NCI-H2081 treated with DMSO at 0.1 percent for 48 hours (cell line): ENCODE data around the gene CITED1.

Experiments used
- DNase-seq: peaks from one replicate; lab custom pipeline; 2025; lab: John Stamatoyannopoulos, UW

Gene CITED1

DNA sequence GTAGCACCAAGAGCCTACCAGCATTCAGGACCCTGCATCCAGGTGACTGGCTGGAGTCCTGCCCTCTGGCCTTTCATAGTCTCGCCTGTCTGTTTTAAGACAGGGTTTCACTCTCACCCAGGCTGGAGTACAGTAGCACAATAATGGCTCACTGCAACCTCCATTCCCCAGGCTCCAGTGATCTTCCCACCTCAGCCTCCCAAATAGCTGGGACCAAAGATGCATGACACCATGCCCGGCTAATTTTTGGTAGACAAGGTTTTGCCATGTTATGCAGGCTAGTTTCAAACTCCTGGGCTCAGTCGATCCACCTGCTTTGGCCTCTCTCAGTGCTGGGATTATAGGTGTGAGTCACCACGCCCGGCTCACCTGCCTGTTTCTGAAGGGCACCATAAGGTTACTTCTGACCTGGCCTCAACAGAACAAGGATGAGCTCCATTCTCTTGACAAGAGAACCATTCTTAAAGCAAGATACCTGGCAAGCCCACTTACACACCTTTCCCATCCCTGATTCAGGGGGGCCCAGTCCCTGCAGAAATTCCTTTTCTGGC, 35.3 kb downstream of the CITED1 start:
- no peak for DNase-seq

DNA sequence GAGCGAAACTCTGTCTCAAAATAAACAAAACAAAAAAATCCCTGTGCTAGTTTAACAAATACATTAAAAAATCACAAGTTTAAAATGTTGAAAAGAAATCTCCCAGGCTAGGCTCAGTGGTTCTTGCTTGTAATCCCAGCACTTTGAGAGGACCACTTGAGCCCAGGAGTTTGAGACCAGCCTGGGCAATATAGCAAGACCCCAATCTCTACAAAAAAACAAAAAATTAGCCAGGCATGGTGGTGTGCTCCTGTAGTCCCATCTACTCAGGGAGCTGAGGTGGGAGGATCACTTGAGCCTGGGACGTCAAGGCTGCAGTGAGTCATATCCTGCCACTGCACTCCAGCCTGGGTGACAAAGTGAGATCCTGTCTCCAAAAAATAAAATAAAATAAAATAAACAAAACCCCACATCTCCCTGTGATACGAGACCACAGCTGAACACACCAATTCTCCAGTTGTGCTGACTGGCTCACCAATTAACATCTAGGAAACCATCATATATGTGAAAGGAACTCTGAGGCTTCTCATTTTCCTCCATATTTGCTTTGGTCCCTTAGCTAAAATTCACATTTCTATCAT, 36.0 kb downstream of the CITED1 start:
- no peak for DNase-seq

DNA sequence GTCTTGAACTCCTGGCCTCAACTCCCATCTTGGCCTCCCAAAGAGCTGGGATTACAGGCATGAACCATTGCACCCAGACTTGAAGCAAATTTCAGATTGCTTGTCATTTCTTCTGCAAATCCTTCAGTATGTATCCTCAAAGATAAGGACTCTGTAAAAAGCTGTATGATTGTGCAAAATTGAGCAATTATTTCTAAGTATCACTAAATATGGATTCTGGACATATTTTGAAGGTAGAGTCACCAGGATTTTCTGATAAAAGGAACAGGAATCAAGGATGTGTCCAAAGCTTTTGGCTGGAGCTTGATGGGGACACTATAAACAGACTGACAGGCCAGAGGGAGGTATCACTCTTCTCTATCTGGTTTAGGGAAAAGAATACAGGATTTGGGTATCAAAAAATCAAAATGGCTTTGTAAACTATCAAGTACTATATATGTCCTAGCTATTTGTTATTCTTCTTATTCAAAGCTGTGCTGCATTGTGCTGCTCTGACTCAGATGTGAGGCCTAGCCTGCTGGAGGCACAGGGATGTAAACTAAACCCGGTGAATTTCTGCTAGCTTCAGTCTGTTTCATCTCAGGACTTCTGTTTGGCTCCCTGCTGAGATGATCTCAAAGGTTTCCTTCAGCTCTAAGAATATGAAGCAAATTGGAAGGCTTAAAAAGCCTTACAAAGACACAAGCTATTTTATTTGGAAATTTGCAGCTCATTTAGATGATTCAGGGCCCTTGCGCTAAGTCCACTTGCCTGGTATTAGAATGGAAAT, 36.9 kb downstream of the CITED1 start:
- no peak for DNase-seq

GRCh38 chrX:72265263-72265662, 40.5 kb downstream of the CITED1 start:
- no peak for DNase-seq

DNA sequence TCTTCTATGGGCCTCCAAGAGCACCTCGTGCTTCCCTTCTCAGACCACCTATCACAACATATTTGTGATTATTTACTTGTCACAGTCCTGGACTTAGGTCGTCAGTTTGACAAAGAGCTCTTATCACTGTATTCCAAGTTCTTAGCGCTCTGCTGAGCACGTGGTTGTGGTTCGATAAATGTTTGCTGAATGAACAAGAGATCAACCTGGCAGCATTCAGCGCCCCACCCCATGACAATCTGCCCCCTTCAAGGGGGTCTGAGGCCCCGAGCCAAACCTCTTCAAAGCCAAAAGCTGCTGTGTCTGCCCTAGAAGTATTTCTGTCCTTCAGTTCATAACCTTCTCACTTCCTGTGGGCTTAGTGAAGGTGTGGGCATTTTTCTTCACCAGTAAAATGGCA, 43.6 kb downstream of the CITED1 start:
- DNase-seq, result no peak

DNA sequence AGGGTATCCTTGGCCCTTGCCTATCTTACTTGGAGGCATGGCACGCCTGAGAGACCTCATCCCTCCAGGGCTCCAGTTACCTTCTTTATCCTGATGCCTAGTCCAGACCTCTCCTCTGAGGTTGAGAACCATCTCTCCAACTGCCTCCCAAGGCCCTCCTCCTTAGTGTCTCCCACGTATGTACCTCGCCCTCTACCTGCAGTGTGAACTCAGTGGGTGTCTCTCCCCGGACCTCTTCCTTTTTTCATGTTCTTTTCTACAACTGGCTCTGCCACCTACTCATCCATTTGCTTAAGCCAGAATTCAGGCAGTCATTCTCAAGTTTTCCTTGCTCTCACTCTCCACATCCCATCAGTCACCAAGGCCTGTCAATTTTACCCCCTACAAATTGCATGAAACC, 45.3 kb downstream of the CITED1 start:
- DNase-seq, result no peak

DNA sequence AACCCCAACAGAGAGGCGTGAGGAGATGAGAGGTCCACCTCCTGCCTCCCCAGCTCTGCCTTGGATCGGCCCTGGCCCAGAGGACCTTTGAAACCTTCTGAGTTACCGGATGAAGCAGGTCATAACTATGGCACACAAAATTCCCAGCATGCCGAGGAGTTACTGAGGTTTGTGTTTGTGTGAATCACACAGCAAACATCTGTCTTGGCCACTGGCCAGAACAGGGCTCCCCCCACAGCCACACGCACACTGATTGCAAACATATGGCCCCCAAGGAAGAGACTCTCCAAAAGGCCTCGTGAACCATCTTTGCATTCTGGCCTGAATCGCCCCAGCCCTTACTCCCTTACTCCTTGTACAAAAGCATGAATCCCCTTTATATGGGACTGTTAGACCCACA, 47.5 kb downstream of the CITED1 start:
- no peak for DNase-seq

GRCh38 chrX:72255864-72256263, 49.9 kb downstream of the CITED1 start:
- DNase-seq, result no peak

DNA sequence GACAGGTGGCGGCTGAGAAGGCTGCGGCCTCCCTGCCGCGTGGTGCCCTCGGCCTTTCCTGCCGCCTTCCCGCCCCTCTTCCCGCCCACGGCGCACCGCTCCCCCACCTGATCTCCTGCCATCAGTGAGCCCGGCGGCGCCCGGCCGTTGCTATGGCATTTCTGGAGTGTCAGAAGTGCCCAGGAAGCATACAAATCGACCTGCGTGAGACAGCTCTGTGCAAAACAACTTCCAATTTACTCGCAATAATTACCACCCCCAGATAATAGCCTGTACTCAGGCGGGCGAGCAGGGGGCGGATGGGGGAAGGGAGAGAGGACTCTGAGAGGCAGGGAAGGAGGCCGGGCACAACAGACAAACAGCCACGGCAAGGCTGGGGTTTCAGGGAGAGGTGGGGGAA, 50.3 kb downstream of the CITED1 start:
- peak; percentile 83 for DNase-seq

DNA sequence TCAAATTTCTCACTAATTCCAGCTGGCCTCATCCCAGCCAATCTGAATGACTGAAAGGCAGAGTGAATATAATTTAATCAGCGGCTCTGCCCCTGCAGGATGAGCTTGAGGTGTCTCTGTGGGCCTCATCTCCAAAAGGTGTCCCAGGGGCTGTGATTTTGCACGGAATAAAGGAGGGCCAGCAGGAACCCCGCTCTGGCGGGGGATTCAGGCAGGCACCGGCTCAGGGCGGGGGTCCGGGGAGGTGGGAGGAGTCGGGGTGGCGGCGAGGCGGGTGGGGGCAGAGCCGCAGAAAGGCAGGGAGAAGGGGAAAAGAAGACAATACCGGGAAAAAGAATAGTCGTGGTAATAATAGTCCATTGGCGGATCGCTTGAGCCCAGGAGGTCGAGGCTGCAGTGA, 50.9 kb downstream of the CITED1 start:
- no peak for DNase-seq

- no peak for DNase-seq
Measured at GRCh38 chrX:72253686-72254085, 52.0 kb downstream of the CITED1 start.
